Cardiac muscle cell (in vitro differentiated cells and primary cell): ENCODE measurements around the gene LPIN1. TPM values are rescaled to one million over a fixed set of nuclear protein-coding genes. Genes with fewer than 3 reads are reported as not detected.

Source experiments
- DNase-seq, 2 donors: peaks; one replicate each; pipeline versions ENCODE4 v3.0.0 to v3.0.0-alpha.2; 2010 to 2017; ENCODE audit warnings: low read depth in 1 of 2, low spot score in 1 of 2
- H3K27ac ChIP-seq: fragments of 200-600 bp; sonication (generic); 2 replicates; pipeline ENCODE4 v1.5.1; 2016
- H3K27me3 ChIP-seq: fragments of 200-600 bp; sonication (generic); 2 replicates; pipeline ENCODE4 v1.6.0; 2016; ENCODE audit warnings: control low read depth
- H3K36me3 ChIP-seq: fragments of 200-600 bp; sonication (generic); 2 replicates; pipeline ENCODE4 v1.5.1; 2016; ENCODE audit warnings: control low read depth
- H3K4me1 ChIP-seq: fragments of 200-600 bp; sonication (generic); 2 replicates; pipeline ENCODE4 v1.8.1; 2017; ENCODE audit warnings: low read depth, mild to moderate bottlenecking, mixed run types
- H3K4me3 ChIP-seq: fragments of 200-600 bp; sonication (generic); 2 replicates; pipeline ENCODE4 v1.5.1; 2016; ENCODE audit warnings: mild to moderate bottlenecking
- H3K9me3 ChIP-seq: fragments of 200-600 bp; sonication (generic); 2 replicates; pipeline ENCODE4 v1.5.1; 2017; ENCODE audit warnings: low read depth, mild to moderate bottlenecking, control low read depth
- polyA plus RNA-seq: library from polyadenylated mRNA; unstranded; fragments of >200 nt; fragmentation: Nextera tagmentation; extraction: Ambion mirVana; gene quantifications from 2 replicates; pipeline ENCODE4 v1.2.1, GENCODE V29; 2016
- total RNA-seq: library from RNA; depleted of rRNA; stranded (reverse); fragments of >200 nt; gene quantifications from 2 replicates; pipeline ENCODE4 v1.2.3, GENCODE V29; 2016
- TF ChIP-seq, protein P1 (sequence below): IDR thresholded peaks from 2 replicates; pipeline ENCODE4 v1.5.1; 2012; ENCODE audit warnings: low read depth, mild to moderate bottlenecking, low read length

The LPIN1 gene
- total and polyA plus RNA-seq, 2 experiments from 2014 or later = 47.0 to 58.3 TPM

DNA sequence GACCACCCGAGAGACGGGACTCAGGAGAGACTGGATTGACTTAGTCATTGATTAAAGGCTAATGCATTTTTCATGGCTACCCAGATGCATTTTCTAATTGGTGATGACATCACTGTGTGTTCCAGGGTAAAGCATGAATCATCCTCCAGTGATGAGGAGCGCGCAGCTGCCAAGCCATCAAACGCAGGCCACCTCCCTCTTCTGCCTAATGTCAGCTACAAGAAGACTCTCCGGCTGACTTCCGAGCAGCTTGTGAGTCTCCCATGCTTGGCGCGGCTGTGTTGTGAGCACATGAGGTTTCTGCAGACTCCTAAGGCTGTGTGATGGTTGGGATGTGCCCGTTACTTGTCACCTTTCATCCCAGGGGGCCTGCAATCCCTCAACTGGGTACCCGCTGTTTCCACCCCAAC lies 56.4 kb downstream of the LPIN1 start:
- Histone ChIP-seq H3K27ac (no peak overlapping the region), H3K36me3 (peaks cover 56% of the 10 kb centered on the region), H3K27me3 (no peaks in the 10 kb centered on the region), H3K9me3 (no peaks in the 10 kb centered on the region), H3K4me3 (no peak overlapping the region), H3K4me1 (peaks cover 9% of the 10 kb centered on the region)
- DNase-seq = peak in 1 of 2 donors; percentile 74
- TF ChIP-seq, protein P1, sequence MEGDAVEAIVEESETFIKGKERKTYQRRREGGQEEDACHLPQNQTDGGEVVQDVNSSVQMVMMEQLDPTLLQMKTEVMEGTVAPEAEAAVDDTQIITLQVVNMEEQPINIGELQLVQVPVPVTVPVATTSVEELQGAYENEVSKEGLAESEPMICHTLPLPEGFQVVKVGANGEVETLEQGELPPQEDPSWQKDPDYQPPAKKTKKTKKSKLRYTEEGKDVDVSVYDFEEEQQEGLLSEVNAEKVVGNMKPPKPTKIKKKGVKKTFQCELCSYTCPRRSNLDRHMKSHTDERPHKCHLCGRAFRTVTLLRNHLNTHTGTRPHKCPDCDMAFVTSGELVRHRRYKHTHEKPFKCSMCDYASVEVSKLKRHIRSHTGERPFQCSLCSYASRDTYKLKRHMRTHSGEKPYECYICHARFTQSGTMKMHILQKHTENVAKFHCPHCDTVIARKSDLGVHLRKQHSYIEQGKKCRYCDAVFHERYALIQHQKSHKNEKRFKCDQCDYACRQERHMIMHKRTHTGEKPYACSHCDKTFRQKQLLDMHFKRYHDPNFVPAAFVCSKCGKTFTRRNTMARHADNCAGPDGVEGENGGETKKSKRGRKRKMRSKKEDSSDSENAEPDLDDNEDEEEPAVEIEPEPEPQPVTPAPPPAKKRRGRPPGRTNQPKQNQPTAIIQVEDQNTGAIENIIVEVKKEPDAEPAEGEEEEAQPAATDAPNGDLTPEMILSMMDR = no peak

DNA sequence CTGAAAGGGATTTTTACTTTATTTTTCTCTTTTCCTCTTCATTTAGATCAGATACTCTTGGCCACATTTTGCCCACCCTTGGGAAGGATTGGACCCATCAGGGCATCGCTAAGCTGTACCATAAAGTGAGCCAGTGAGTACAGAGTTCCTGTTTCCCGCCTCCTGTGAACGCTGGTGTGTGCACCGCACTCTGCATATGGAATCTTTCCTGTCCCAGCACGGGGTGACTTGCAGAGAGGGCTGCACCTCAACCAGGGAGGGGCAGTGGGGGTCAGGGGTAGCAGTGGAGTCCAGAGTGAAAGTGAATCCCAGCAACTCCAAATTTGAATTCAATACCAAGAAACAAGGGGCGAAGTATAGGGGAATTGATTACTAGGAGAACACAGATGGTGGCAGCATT lies 58.6 kb downstream of the LPIN1 start:
- Histone ChIP-seq H3K4me1 (peaks cover 9% of the 10 kb centered on the region), H3K36me3 (peaks cover 42% of the 10 kb centered on the region), H3K4me3 (no peak overlapping the region), H3K9me3 (no peaks in the 10 kb centered on the region), H3K27ac (no peak overlapping the region), H3K27me3 (no peaks in the 10 kb centered on the region)
- no peak for DNase-seq
- TF ChIP-seq, protein P1 = no peak

DNA sequence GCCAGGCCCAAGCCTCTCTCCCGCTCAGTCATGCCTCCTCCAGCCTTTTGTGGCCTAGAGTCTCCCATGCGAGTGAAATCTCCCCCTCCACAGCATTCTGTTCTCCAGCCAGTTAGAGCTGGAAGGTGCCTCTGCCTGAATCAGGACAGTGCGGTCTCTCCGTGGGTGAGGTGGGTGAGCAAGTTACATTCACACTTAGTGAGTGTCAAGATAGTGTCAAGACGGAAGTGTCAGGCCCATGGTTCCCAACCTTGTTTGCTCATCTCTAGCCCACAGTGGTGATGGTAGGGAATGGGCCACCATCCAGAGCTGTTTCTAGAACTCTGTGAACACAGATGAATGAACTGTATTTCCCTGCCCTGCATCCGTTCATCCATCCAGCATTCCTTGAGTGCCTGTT lies 59.5 kb downstream of the LPIN1 start:
- H3K4me1 ChIP-seq = peaks cover 9% of the 10 kb centered on the region
- H3K36me3 ChIP-seq = peaks cover 42% of the 10 kb centered on the region
- H3K27me3 ChIP-seq = no peaks in the 10 kb centered on the region
- H3K27ac ChIP-seq = no peak overlapping the region
- no peak overlapping the region for H3K4me3 ChIP-seq
- TF ChIP-seq, protein P1 = no peak
- H3K9me3 ChIP-seq = no peaks in the 10 kb centered on the region
- no peak for DNase-seq

DNA sequence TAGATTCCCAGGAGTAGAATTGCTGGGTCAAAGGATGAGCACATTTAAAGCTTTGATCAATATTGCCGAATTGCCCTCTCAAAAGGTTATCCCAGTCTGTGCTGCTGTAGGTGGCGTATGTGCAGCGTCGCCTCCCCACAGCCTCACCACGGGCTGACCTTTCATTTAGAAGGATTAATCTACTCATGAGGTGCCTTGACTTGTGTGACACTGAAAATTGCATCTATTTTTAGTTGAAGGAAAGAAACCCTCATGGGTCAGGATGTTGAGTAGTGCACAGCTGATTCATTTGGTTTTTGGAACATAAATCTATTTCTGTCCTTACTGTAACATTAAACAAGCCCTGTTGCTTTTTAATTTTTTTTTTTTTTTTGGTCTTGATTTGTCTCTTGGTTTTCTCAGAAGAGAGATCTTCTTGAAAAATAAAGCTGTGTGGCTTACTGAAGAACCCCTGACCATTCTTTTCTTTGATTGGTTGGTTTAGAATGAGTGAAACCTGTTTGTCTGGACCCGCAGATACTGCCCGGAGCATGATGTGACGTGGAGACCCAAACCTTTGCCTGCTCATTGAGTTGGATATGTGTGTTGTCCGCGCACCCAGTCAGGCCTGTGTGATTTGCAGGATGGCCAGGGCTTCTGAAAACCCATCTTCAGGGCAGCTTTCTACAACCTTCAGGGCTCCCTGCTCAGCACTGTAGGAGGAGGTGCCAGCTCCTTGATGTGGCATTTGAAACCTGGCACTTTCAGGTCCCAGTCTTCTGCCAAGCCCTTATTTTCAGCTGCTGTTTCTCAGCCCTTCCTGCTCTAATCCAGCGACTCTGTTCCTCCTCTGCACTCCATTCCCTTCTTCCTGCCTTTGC lies 61.0 kb downstream of the LPIN1 start:
- Histone ChIP-seq H3K9me3 (no peaks in the 10 kb centered on the region), H3K4me3 (no peak overlapping the region), H3K27ac (peak overlapping the region; percentile 7), H3K36me3 (peaks cover 42% of the 10 kb centered on the region), H3K4me1 (peaks cover 9% of the 10 kb centered on the region), H3K27me3 (no peaks in the 10 kb centered on the region)
- DNase-seq = peak in 1 of 2 donors; percentile 8
- TF ChIP-seq, protein P1 = no peak

DNA sequence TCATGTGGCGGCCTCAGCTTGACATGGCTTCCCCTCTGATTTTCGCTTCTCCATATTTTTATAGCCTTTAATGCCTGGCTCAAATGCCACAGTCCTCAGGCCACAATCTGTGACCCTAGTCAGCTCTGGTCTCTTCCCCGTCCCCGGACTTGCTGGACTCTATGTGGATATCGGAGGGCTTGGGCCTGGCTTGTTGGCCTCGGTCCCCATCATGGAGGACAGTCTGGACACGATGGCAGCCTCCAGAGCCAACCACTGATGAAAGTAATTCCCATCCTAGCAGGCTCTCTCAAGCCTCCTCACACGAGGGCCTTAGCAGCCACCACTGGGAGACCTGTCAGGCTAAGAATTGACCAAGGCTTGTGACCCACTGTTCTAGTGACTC lies 61.6 kb downstream of the LPIN1 start:
- Histone ChIP-seq H3K36me3 (peaks cover 42% of the 10 kb centered on the region), H3K27ac (no peak overlapping the region), H3K4me1 (peaks cover 9% of the 10 kb centered on the region), H3K4me3 (no peak overlapping the region), H3K9me3 (no peaks in the 10 kb centered on the region), H3K27me3 (no peaks in the 10 kb centered on the region)
- TF ChIP-seq, protein P1 = no peak
- DNase-seq = no peak
